CD4-positive, alpha-beta T cell treated with Interferon alpha-2 for 1 hour (primary cell): Measurements from ENCODE around the gene DPY19L3.
A peak's percentile ranks its signal among the peaks of the same experiment; 100 is the strongest.
"Not testable (repeated sequence)": the region's sequence is repeated elsewhere in the genome, so short reads cannot be mapped to it uniquely, and the experiment has no call there.

Source experiments
- DNase-seq, 2 donors: peaks; one replicate each; pipeline ENCODE4 v3.0.0-alpha.2; 2020 to 2022

Gene DPY19L3

GRCh38 chr19:32396046-32396652 lies 9.4 kb upstream of the DPY19L3 start:
- DNase-seq = no peak

- DNase-seq = no peak
Measured at GRCh38 chr19:32397671-32398101, 7.9 kb upstream of the DPY19L3 start.

GRCh38 chr19:32401992-32402391 lies 3.6 kb upstream of the DPY19L3 start:
- no peak for DNase-seq

GRCh38 chr19:32403291-32403995 lies 2.1 kb upstream of the DPY19L3 start:
- DNase-seq = no peak

GRCh38 chr19:32404213-32404932 lies 1.2 kb upstream of the DPY19L3 start:
- no peak for DNase-seq

GRCh38 chr19:32404933-32405430 lies 588 bp upstream of the DPY19L3 start:
- DNase-seq = peak in 1 of 2 donors; percentile 20

- no peak for DNase-seq
Measured at GRCh38 chr19:32406161-32407003, 812 bp downstream of the DPY19L3 start.

- DNase-seq = no peak
Measured at GRCh38 chr19:32407004-32407992, 1.7 kb downstream of the DPY19L3 start.

- no peak for DNase-seq
Measured at GRCh38 chr19:32415246-32415645, 9.7 kb downstream of the DPY19L3 start.

- no peak for DNase-seq
Measured at GRCh38 chr19:32415669-32416068, 10.1 kb downstream of the DPY19L3 start.

GRCh38 chr19:32416749-32417456 lies 11.3 kb downstream of the DPY19L3 start:
- DNase-seq = no peak

GRCh38 chr19:32418155-32418554 lies 12.6 kb downstream of the DPY19L3 start:
- DNase-seq = no peak

- no peak for DNase-seq
Measured at GRCh38 chr19:32421589-32422361, 16.2 kb downstream of the DPY19L3 start.

- DNase-seq = no peak
Measured at GRCh38 chr19:32422435-32422834, 16.9 kb downstream of the DPY19L3 start.

GRCh38 chr19:32423944-32424343 lies 18.4 kb downstream of the DPY19L3 start:
- DNase-seq = not testable (repeated sequence)

- no peak for DNase-seq
Measured at GRCh38 chr19:32427536-32427935, 22.0 kb downstream of the DPY19L3 start.

GRCh38 chr19:32436692-32437091 lies 31.1 kb downstream of the DPY19L3 start:
- DNase-seq = no peak

- DNase-seq = no peak
Measured at GRCh38 chr19:32437096-32437495, 31.5 kb downstream of the DPY19L3 start.

- DNase-seq = no peak
Measured at GRCh38 chr19:32438751-32439150, 33.2 kb downstream of the DPY19L3 start.

- no peak for DNase-seq
Measured at GRCh38 chr19:32442650-32443049, 37.1 kb downstream of the DPY19L3 start.
